Measurements from ENCODE around the gene CELSR1. TPM values are rescaled to one million over a fixed set of nuclear protein-coding genes. Genes with fewer than 3 reads are reported as not detected.
A peak's percentile ranks its signal among the peaks of the same experiment; 100 is the strongest.

Gene CELSR1, protein sequence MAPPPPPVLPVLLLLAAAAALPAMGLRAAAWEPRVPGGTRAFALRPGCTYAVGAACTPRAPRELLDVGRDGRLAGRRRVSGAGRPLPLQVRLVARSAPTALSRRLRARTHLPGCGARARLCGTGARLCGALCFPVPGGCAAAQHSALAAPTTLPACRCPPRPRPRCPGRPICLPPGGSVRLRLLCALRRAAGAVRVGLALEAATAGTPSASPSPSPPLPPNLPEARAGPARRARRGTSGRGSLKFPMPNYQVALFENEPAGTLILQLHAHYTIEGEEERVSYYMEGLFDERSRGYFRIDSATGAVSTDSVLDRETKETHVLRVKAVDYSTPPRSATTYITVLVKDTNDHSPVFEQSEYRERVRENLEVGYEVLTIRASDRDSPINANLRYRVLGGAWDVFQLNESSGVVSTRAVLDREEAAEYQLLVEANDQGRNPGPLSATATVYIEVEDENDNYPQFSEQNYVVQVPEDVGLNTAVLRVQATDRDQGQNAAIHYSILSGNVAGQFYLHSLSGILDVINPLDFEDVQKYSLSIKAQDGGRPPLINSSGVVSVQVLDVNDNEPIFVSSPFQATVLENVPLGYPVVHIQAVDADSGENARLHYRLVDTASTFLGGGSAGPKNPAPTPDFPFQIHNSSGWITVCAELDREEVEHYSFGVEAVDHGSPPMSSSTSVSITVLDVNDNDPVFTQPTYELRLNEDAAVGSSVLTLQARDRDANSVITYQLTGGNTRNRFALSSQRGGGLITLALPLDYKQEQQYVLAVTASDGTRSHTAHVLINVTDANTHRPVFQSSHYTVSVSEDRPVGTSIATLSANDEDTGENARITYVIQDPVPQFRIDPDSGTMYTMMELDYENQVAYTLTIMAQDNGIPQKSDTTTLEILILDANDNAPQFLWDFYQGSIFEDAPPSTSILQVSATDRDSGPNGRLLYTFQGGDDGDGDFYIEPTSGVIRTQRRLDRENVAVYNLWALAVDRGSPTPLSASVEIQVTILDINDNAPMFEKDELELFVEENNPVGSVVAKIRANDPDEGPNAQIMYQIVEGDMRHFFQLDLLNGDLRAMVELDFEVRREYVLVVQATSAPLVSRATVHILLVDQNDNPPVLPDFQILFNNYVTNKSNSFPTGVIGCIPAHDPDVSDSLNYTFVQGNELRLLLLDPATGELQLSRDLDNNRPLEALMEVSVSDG (N-terminal part only)
- 1 to 10 TPM; 1.5 to 6.7 TPM for total RNA-seq

DNA sequence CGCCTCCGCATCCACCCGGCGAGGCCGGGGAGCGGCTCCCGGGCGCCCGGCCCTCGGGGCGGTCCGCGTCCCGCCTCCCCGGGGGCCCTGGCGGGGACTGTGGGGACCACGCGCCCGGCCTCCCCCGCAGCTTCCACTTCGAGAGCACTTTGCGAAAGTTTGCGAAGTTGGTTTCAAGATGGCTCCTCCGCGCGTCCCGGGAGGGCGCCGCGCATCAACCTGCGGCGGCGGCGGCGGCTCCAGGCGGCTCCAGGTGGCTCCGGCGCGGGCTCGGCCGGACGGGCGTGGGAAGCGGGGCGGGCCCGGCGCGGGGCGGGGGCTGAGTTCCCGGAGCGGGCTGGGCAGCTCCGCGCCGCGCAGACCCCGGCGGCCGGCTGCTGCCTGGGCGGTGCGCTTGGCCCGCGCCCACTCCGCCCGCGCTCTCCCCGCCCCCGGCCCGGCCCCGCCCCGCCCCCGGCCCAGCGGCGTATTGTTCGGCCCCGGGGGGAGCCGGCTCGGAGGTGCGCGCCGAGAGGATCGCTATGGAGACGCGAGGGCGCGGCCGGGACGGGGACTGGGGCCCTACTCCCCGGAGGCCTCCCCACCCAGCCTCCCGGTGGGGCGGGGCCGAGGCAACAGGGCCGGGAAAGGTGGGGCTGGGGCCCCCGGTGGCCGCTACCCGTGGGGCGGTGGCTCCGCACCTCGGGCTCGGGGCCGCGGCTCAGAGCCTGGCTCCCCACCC, at the start of gene CELSR1:
Gene CELSR1 (minus strand): TSS at position 396 of the 721 bp plus-strand sequence. CDS start 450 bp downstream, outside the sequence.
- no peaks in the 10 kb centered on the region for H3K9me3 ChIP-seq
- ATAC-seq (ENCODE audit: insufficient number of reproducible peaks, low FRiP score, low read depth) = no peak
- H3K4me3 ChIP-seq = peak within 1 kb of the TSS; percentile 66
- H3K4me1 ChIP-seq (ENCODE audit: control insufficient read depth in 1 of 2, low read depth in 2 of 2) = peaks cover 12% of the 10 kb centered on the region in 2 donors
- H3K27me3 ChIP-seq (replicated peaks; ENCODE audit: insufficient read depth) = peaks cover 9% of the 10 kb centered on the region
- no peak within 1 kb of the TSS for H3K27ac ChIP-seq
- no peak for DNase-seq (ENCODE audit: low spot score)
- TF ChIP-seq CTCF (IDR thresholded peaks at IDR 0.05) = no peak
- H3K36me3 ChIP-seq = no peaks in the 10 kb centered on the region

- H3K4me1 ChIP-seq (ENCODE audit: control insufficient read depth in 1 of 2, low read depth in 2 of 2) = peaks cover 2 to 3% of the 10 kb centered on the region in 2 donors
- DNase-seq (ENCODE audit: low spot score) = no peak
- H3K27ac ChIP-seq = no peak overlapping the region
Observed at GRCh38 chr22:46587061-46587460, 49.6 kb upstream of the CELSR1 start.

GRCh38 chr22:46586531-46587011, 49.2 kb upstream of the CELSR1 start:
- no peak for DNase-seq (ENCODE audit: low spot score)
- H3K9me3 ChIP-seq = no peaks in the 10 kb centered on the region
- H3K4me1 ChIP-seq (ENCODE audit: control insufficient read depth in 1 of 2, low read depth in 2 of 2) = no peaks in the 10 kb centered on the region
- H3K36me3 ChIP-seq = no peaks in the 10 kb centered on the region
- H3K27ac ChIP-seq = no peak overlapping the region
- H3K4me3 ChIP-seq = no peak overlapping the region
- no peak for TF ChIP-seq CTCF (IDR thresholded peaks at IDR 0.05)
- ATAC-seq (ENCODE audit: insufficient number of reproducible peaks, low FRiP score, low read depth) = no peak
- no peaks in the 10 kb centered on the region for H3K27me3 ChIP-seq (replicated peaks; ENCODE audit: insufficient read depth)

More at GRCh38 chr22:46587061-46587460, 49.6 kb upstream of the CELSR1 start:
- no peaks in the 10 kb centered on the region for H3K36me3 ChIP-seq
- ATAC-seq (ENCODE audit: insufficient number of reproducible peaks, low FRiP score, low read depth) = no peak
- no peak overlapping the region for H3K4me3 ChIP-seq
- TF ChIP-seq CTCF (IDR thresholded peaks at IDR 0.05) = no peak
- H3K27me3 ChIP-seq (replicated peaks; ENCODE audit: insufficient read depth) = no peaks in the 10 kb centered on the region
- H3K9me3 ChIP-seq = no peaks in the 10 kb centered on the region

GRCh38 chr22:46586123-46586519, 48.7 kb upstream of the CELSR1 start:
- no peak for ATAC-seq (ENCODE audit: insufficient number of reproducible peaks, low FRiP score, low read depth)
- no peak for DNase-seq (ENCODE audit: low spot score)
- no peak overlapping the region for H3K27ac ChIP-seq
- H3K4me1 ChIP-seq (ENCODE audit: control insufficient read depth in 1 of 2, low read depth in 2 of 2) = no peaks in the 10 kb centered on the region
- H3K9me3 ChIP-seq = no peaks in the 10 kb centered on the region
- no peak for TF ChIP-seq CTCF (IDR thresholded peaks at IDR 0.05)
- H3K36me3 ChIP-seq = no peaks in the 10 kb centered on the region
- no peak overlapping the region for H3K4me3 ChIP-seq
- H3K27me3 ChIP-seq (replicated peaks; ENCODE audit: insufficient read depth) = no peaks in the 10 kb centered on the region

Measured in thoracic aorta (tissue), 2 donors.